Left lung (tissue), 10 donors: ENCODE data around the gene SLC24A3. TPM values are rescaled to one million over a fixed set of nuclear protein-coding genes. Genes with fewer than 3 reads are reported as not detected.
A peak's percentile ranks its signal among the peaks of the same experiment; 100 is the strongest.

Experiments
- ATAC-seq: fragments of 200-7000 bp; cut with Tn5 transposase; one replicate; pipeline ENCODE4 v1.9.1; 2020; ENCODE audit warnings: moderate library complexity
- DNase-seq, 4 donors: peaks; one replicate each; pipeline ENCODE4 v3.0.0-alpha.2; 2013 to 2020
- H3K27ac ChIP-seq, 2 donors: fragments of 200-600 bp; sonication (generic) in 1 of 2; one replicate each; pipeline versions ENCODE4 v1.5.0 to v1.8.0; 2020 to 2021
- H3K27me3 ChIP-seq, 2 donors: fragments of 200-600 bp; sonication (generic) in 1 of 2; one replicate each; pipeline versions ENCODE4 v1.5.0 to v1.8.0; 2020 to 2021
- H3K36me3 ChIP-seq, 2 donors: fragments of 200-600 bp; sonication (generic) in 1 of 2; one replicate each; pipeline versions ENCODE4 v1.5.0 to v1.8.0; 2020 to 2021
- H3K4me1 ChIP-seq, 2 donors: fragments of 200-600 bp; one replicate each; pipeline ENCODE4 v1.8.0; 2021
- H3K4me3 ChIP-seq, 2 donors: fragments of 200-600 bp; sonication (generic) in 1 of 2; one replicate each; pipeline versions ENCODE4 v1.5.0 to v1.8.0; 2020 to 2021; ENCODE audit warnings: mild to moderate bottlenecking in 1 of 2
- H3K9me3 ChIP-seq, 2 donors: fragments of 200-600 bp; sonication (generic) in 1 of 2; one replicate each; pipeline versions ENCODE4 v1.5.0 to v1.8.0; 2020 to 2021
- CTCF ChIP-seq, 2 donors: fragments of 200-600 bp; sonication (generic) in 1 of 2; IDR thresholded peaks; one replicate each; pipeline versions ENCODE4 v1.5.0 to v1.8.0; 2021; ENCODE audit warnings: antibody characterized with exemption in 2 of 2
- intact Hi-C, 2 donors: fragments of 100-400 bp; cut with DNase I; formaldehyde crosslinking; loops; one replicate each; pipeline versions ENCODE4 v1.11.2 to v1.14.2; 2022
- polyA plus RNA-seq, 6 donors: library from polyadenylated mRNA; unstranded; fragments of 120-200 nt; gene quantifications; one replicate each; pipeline ENCODE4 v1.2.1, GENCODE V29; 2013; ENCODE audit not compliant: insufficient read length in 6 of 6
- total RNA-seq, 2 donors: library from RNA; stranded (reverse); fragmentation: NEBNext Ultra II Directional; extraction: Animal tissue kit (Norgen Biotek cat#: 25700); gene quantifications; one replicate each; pipeline ENCODE4 v1.2.1, GENCODE V29; 2021
- donor health status: DM: no; HTN: yes; CAD: no.
- donor health status: DM: no; HTN: no; CAD: no.

SLC24A3 gene
- total and polyA plus RNA-seq, 8 donors: 4.4 to 8.7 (median 6.6) TPM

GRCh38 chr20:19760371-19760721 is 547.9 kb downstream of the SLC24A3 start:
- intact Hi-C loops: no loop called here
- TF ChIP-seq CTCF (IDR thresholded peaks at IDR 0.05): no peak
- Histone ChIP-seq H3K27ac (peak overlapping the region; percentile 91 to 94), H3K9me3 (no peaks in the 10 kb centered on the region), H3K36me3 (no peaks in the 10 kb centered on the region), H3K4me1 (peaks cover 15 to 27% of the 10 kb centered on the region in 2 donors), H3K27me3 (peaks cover 0 to 25% of the 10 kb centered on the region in 2 donors), H3K4me3 (no peak overlapping the region)
- no peak for ATAC-seq
- DNase-seq: no peak

GRCh38 chr20:19761326-19761725 is 548.9 kb downstream of the SLC24A3 start:
- Histone ChIP-seq H3K9me3 (no peaks in the 10 kb centered on the region), H3K27me3 (peaks cover 0 to 25% of the 10 kb centered on the region in 2 donors), H3K4me1 (peaks cover 15 to 27% of the 10 kb centered on the region in 2 donors), H3K4me3 (no peak overlapping the region), H3K27ac (peak overlapping the region in 1 of 2 donors; percentile 24), H3K36me3 (no peaks in the 10 kb centered on the region)
- no peak for TF ChIP-seq CTCF (IDR thresholded peaks at IDR 0.05)
- intact Hi-C loops: no loop called here
- DNase-seq: no peak
- ATAC-seq: no peak

- H3K4me3 ChIP-seq: no peak overlapping the region
- peaks cover 0 to 24% of the 10 kb centered on the region in 2 donors for H3K27me3 ChIP-seq
- peaks cover 12 to 23% of the 10 kb centered on the region in 2 donors for H3K4me1 ChIP-seq
- intact Hi-C loops: no loop called here
- H3K27ac ChIP-seq: peak overlapping the region in 1 of 2 donors; percentile 24
- ATAC-seq: no peak
- DNase-seq: no peak
- no peak for TF ChIP-seq CTCF (IDR thresholded peaks at IDR 0.05)
- H3K36me3 ChIP-seq: no peaks in the 10 kb centered on the region
- H3K9me3 ChIP-seq: no peaks in the 10 kb centered on the region
Measured at GRCh38 chr20:19761841-19762240, 549.4 kb downstream of the SLC24A3 start.

- Histone ChIP-seq H3K9me3 (no peaks in the 10 kb centered on the region), H3K36me3 (no peaks in the 10 kb centered on the region), H3K27me3 (peaks cover 0 to under 1% of the 10 kb centered on the region in 2 donors), H3K4me3 (no peak overlapping the region), H3K27ac (no peak overlapping the region), H3K4me1 (peaks cover 10 to 18% of the 10 kb centered on the region in 2 donors)
- no peak for TF ChIP-seq CTCF (IDR thresholded peaks at IDR 0.05)
- intact Hi-C loops: no loop called here
- no peak for ATAC-seq
- no peak for DNase-seq
Measured at GRCh38 chr20:19764207-19764606, 551.8 kb downstream of the SLC24A3 start.

- Histone ChIP-seq H3K36me3 (no peaks in the 10 kb centered on the region), H3K4me1 (peaks cover 0 to 7% of the 10 kb centered on the region in 2 donors), H3K27ac (no peak overlapping the region), H3K9me3 (no peaks in the 10 kb centered on the region), H3K27me3 (no peaks in the 10 kb centered on the region), H3K4me3 (no peak overlapping the region)
- DNase-seq (no peak), ATAC-seq (no peak)
- no peak for TF ChIP-seq CTCF (IDR thresholded peaks at IDR 0.05)
- intact Hi-C loops: no loop called here
Measured at GRCh38 chr20:19765266-19765665, 552.8 kb downstream of the SLC24A3 start.
